Measurements from ENCODE around the gene VTI1A.

VTI1A gene

GRCh38 chr10:112517451-112517862 lies 70.4 kb downstream of the VTI1A start:
- DNase-seq (ENCODE audit: insufficient read length, low spot score): no peak
- no peak for TF ChIP-seq CTCF (IDR thresholded peaks at IDR 0.05; ENCODE audit: insufficient read depth, missing control alignments)
- FAIRE-seq: no peak

GRCh38 chr10:112519133-112519761 lies 72.2 kb downstream of the VTI1A start:
- no peak for DNase-seq (ENCODE audit: insufficient read length, low spot score)
- no peak for FAIRE-seq
- no peak for TF ChIP-seq CTCF (IDR thresholded peaks at IDR 0.05; ENCODE audit: insufficient read depth, missing control alignments)

GRCh38 chr10:112520914-112521313 lies 73.9 kb downstream of the VTI1A start:
- DNase-seq (ENCODE audit: insufficient read length, low spot score) (no peak), FAIRE-seq (no peak)
- TF ChIP-seq CTCF (IDR thresholded peaks at IDR 0.05; ENCODE audit: insufficient read depth, missing control alignments): no peak

GRCh38 chr10:112524641-112525040 lies 77.6 kb downstream of the VTI1A start:
- DNase-seq (ENCODE audit: insufficient read length, low spot score) (no peak), FAIRE-seq (no peak)
- TF ChIP-seq CTCF (IDR thresholded peaks at IDR 0.05; ENCODE audit: insufficient read depth, missing control alignments): no peak

- no peak for FAIRE-seq
- TF ChIP-seq CTCF (IDR thresholded peaks at IDR 0.05; ENCODE audit: insufficient read depth, missing control alignments): no peak
- DNase-seq (ENCODE audit: insufficient read length, low spot score): no peak
Observed at GRCh38 chr10:112525200-112525599, 78.2 kb downstream of the VTI1A start.

GRCh38 chr10:112526139-112526538 lies 79.1 kb downstream of the VTI1A start:
- no peak for DNase-seq (ENCODE audit: insufficient read length, low spot score)
- no peak for TF ChIP-seq CTCF (IDR thresholded peaks at IDR 0.05; ENCODE audit: insufficient read depth, missing control alignments)
- no peak for FAIRE-seq

- TF ChIP-seq CTCF (IDR thresholded peaks at IDR 0.05; ENCODE audit: insufficient read depth, missing control alignments): no peak
- DNase-seq (ENCODE audit: insufficient read length, low spot score) (no peak), FAIRE-seq (no peak)
Observed at GRCh38 chr10:112526906-112527305, 79.9 kb downstream of the VTI1A start.
